ENCODE data around the gene SLC4A1AP. TPM values are rescaled to one million over a fixed set of nuclear protein-coding genes. Genes with fewer than 3 reads are reported as not detected.
"Not testable (repeated sequence)": the region's sequence is repeated elsewhere in the genome, so short reads cannot be mapped to it uniquely, and the experiment has no call there.

Gene SLC4A1AP
- total RNA-seq, 4 donors from 2014 or later, result 9.0 to 21.1 (median 16.1) TPM

DNA sequence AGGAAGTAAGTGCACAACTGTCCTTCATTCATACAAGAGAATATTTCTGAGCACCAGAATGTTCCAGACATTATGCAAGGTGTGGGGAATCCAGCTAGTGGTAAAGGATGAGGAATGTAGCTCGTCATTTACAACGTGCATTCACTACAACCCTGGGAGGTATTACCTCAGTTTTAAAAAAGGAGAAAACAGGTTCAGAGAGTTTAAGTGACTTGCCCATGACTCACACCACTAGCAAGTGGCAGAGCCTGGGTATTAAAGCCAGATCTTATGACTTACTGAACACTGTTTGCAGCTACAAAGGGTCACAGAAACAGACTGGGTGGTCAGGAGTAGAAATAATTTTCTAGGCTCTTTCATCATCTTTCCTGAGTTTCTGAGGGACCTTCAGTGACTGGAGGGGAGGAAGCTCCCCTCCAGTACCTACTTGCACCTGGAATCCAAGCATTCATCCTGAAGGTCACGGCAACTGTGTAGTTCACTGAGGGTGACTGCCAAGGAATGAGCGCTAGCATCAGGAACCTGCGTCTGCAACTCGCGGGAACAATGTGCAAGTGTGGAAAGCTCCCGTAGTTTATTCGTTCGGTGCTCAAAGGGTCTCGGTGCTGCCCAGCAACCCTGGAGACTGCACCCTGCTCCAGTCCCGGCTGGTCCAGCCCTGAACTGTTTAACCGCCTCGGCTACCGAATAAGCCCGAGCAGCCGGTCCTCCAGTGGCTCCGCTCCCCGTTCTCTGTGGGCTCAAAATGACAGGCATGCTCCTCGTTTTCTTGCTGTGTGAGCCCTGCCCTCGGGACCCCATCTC lies 35.5 kb upstream of the SLC4A1AP start:
- no peak for DNase-seq
- Histone ChIP-seq H3K36me3 (peaks cover 0 to 13% (median 0%) of the 10 kb centered on the region in 4 donors), H3K4me1 (peaks cover 14 to 19% (median 15%) of the 10 kb centered on the region in 4 donors), H3K27ac (peak overlapping the region; percentile 73 to 88 (median 80)), H3K9me3 (no peaks in the 10 kb centered on the region), H3K4me3 (peak overlapping the region; percentile 50 to 88 (median 76)), H3K27me3 (no peaks in the 10 kb centered on the region)
- in situ Hi-C loops (cut with MboI; ENCODE audit: low pct_ligation_motif_present in 1 of 4, low pct_unique_long_range_greater_than_20kb in 1 of 4, low sequenced_read_pairs in 3 of 4) (no loop called here), intact Hi-C loops (cut with DNase I; ENCODE audit: low total_unique reads) (no loop called here)
- WGBS, 2 donors (ENCODE audit: low coverage in 1 of 2), result 5 to 20% methylated on average over 1 to 18 of the region's 21 CpGs
- TF ChIP-seq POLR2A (IDR thresholded peaks at IDR 0.05) (no peak), POLR2AphosphoS5 (IDR thresholded peaks at IDR 0.05) (no peak)

DNA sequence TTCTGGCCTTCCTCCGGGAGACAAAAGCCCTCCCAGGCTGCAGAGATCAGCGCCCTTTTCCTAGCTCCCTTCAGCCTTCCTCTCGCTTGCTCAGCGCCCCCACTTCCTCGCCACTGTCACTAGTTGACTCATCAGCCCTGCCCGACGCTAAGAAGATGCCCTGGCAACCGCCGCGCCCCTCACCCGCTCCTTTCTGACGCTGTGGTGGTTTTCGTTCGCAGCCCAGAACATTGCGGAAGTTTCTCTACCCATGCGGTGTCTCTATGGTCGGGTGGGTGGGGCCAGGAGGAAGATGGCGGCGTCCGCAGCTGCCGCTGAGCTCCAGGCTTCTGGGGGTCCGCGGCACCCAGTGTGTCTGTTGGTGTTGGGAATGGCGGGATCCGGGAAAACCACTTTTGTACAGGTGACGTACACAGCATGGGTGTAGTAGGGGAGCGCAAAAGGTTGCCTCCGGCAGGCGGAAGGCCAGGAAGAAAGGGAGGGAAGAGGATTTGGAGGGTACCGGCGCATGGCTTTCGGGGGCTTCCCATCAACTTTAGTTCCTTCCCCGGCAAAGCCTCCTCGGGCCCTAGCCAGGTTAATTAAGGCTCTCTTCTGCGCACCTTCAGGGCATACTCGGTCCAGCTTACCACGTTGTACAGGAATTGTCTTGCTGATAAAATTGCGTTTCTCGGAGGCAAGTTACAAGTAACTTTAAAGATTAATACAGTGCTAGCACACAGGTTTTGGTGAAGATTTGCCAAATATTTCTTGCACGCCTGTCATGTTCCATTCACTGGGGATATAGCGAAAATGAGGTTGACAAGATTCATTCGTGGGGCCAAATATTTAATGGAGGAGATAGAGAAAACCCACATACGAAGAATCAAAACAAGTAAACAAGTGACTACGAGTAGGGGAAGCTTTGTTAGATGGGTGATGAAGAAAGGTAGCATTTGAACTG lies 34.7 kb upstream of the SLC4A1AP start, which contains the start of the genes CCDC121 and GPN1:
Gene CCDC121, minus strand, starts transcription at position 246 of the 943 bp plus-strand sequence. CDS start 1,213 bp downstream, outside the sequence.
Gene GPN1, plus strand, starts transcription at position 284 of the 943 bp plus-strand sequence. Its CDS starts 9 bp downstream, at position 293.
- H3K36me3 ChIP-seq, result peaks cover 0 to 21% (median under 1%) of the 10 kb centered on the region in 4 donors
- peak within 1 kb of the TSS; percentile 50 to 88 (median 76) for H3K4me3 ChIP-seq
- in situ Hi-C loops (cut with MboI; ENCODE audit: low pct_ligation_motif_present in 1 of 4, low pct_unique_long_range_greater_than_20kb in 1 of 4, low sequenced_read_pairs in 3 of 4) (no loop called here), intact Hi-C loops (cut with DNase I; ENCODE audit: low total_unique reads) (no loop called here)
- H3K27ac ChIP-seq, result peak within 1 kb of the TSS; percentile 73 to 88 (median 80)
- no peaks in the 10 kb centered on the region for H3K27me3 ChIP-seq
- H3K4me1 ChIP-seq, result peaks cover 14 to 19% (median 15%) of the 10 kb centered on the region in 4 donors
- TF ChIP-seq, protein P1, sequence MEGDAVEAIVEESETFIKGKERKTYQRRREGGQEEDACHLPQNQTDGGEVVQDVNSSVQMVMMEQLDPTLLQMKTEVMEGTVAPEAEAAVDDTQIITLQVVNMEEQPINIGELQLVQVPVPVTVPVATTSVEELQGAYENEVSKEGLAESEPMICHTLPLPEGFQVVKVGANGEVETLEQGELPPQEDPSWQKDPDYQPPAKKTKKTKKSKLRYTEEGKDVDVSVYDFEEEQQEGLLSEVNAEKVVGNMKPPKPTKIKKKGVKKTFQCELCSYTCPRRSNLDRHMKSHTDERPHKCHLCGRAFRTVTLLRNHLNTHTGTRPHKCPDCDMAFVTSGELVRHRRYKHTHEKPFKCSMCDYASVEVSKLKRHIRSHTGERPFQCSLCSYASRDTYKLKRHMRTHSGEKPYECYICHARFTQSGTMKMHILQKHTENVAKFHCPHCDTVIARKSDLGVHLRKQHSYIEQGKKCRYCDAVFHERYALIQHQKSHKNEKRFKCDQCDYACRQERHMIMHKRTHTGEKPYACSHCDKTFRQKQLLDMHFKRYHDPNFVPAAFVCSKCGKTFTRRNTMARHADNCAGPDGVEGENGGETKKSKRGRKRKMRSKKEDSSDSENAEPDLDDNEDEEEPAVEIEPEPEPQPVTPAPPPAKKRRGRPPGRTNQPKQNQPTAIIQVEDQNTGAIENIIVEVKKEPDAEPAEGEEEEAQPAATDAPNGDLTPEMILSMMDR (IDR thresholded peaks at IDR 0.05), result no peak
- TF ChIP-seq POLR2A (IDR thresholded peaks at IDR 0.05) (peak; percentile 66), POLR2AphosphoS5 (IDR thresholded peaks at IDR 0.05) (peak; percentile 54 to 68 (median 63)), EP300 (IDR thresholded peaks at IDR 0.05; ENCODE audit: low read depth) (no peak)
- H3K9me3 ChIP-seq, result no peaks in the 10 kb centered on the region
- peak; percentile 92 for DNase-seq
- WGBS, 2 donors (ENCODE audit: low coverage in 1 of 2), result 1 to 2% methylated on average over 9 to 41 of the region's 44 CpGs

- H3K4me3 ChIP-seq; in situ Hi-C loops (cut with MboI; ENCODE audit: low pct_ligation_motif_present in 1 of 4, low pct_unique_long_range_greater_than_20kb in 1 of 4, low sequenced_read_pairs in 3 of 4); H3K27me3 ChIP-seq; H3K9me3 ChIP-seq; intact Hi-C loops (cut with DNase I; ENCODE audit: low total_unique reads); H3K27ac ChIP-seq; DNase-seq: not testable (repeated sequence)
- Histone ChIP-seq H3K4me1 (peaks cover 14 to 19% (median 15%) of the 10 kb centered on the region in 4 donors), H3K36me3 (peaks cover 0 to 31% (median 7%) of the 10 kb centered on the region in 4 donors)
- WGBS, 2 donors (ENCODE audit: low coverage in 1 of 2), result 96% methylated on average over 2 of the region's 2 CpGs; no CpG with 5 or more reads in 1 of the 2 donors
Observed at GRCh38 chr2:27630257-27630656, 33.4 kb upstream of the SLC4A1AP start.

- Histone ChIP-seq H3K36me3 (peaks cover 0 to 66% (median 26%) of the 10 kb centered on the region in 4 donors), H3K27ac (no peak overlapping the region), H3K27me3 (no peaks in the 10 kb centered on the region), H3K9me3 (no peaks in the 10 kb centered on the region), H3K4me3 (no peak overlapping the region), H3K4me1 (peaks cover 6 to 9% (median 7%) of the 10 kb centered on the region in 4 donors)
- TF ChIP-seq, protein P1 (IDR thresholded peaks at IDR 0.05), result no peak
- TF ChIP-seq POLR2AphosphoS5 (IDR thresholded peaks at IDR 0.05), result no peak
- TF ChIP-seq POLR2A (IDR thresholded peaks at IDR 0.05), result no peak
- TF ChIP-seq EP300 (IDR thresholded peaks at IDR 0.05; ENCODE audit: low read depth), result no peak
- no peak for DNase-seq
- WGBS, 2 donors (ENCODE audit: low coverage in 1 of 2), result 97 to 100% methylated on average over 2 of the region's 2 CpGs
- in situ Hi-C loops (cut with MboI; ENCODE audit: low pct_ligation_motif_present in 1 of 4, low pct_unique_long_range_greater_than_20kb in 1 of 4, low sequenced_read_pairs in 3 of 4), result no loop called here
- intact Hi-C loops (cut with DNase I; ENCODE audit: low total_unique reads), result no loop called here
Observed at GRCh38 chr2:27634291-27634690, 29.4 kb upstream of the SLC4A1AP start.

Data from transverse colon (tissue), 4 donors.